ENCODE measurements around the gene BBS9.
"Not testable (repeated sequence)": the region's sequence is repeated elsewhere in the genome, so short reads cannot be mapped to it uniquely, and the experiment has no call there.

Gene BBS9

DNA sequence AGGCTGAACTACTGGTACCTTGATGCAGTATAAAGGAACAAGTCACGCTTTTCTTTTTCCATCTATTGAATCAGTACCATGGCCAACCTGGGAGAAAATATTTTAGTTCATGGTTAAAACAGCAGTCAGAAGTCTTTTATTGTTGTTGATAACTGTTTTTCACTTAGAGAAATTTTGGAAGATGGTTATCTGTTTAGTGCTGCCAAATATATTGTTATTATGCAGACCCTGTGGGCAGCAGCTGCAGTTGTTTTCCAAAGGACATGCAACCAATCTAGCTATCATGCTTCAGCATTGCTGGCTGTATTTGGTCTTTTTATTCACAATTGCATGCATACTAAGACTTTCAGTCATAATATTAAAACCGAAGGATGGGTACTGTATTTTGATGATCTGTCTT is 169.5 kb downstream of the BBS9 start:
- no peak for DNase-seq

DNA sequence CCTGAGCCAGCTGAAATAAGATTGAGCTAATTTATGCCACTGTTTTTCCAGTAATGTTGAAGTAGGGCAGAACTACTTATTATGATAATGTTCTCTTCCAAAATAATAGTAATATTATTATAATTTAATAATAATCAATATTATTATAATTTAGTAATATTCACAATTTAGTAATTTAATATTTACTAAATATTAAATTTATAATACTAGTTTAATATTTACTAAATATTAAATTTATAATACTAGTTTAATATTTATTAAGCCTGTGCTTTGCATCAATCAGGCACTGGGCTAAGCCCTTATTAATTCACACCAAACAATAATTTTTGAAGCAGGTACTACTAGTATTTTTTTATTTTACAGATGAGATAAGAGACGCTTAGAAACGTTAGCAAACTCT is 170.1 kb downstream of the BBS9 start:
- DNase-seq, result no peak

- no peak for DNase-seq
Observed at GRCh38 chr7:33300131-33300530, 170.8 kb downstream of the BBS9 start.

DNA sequence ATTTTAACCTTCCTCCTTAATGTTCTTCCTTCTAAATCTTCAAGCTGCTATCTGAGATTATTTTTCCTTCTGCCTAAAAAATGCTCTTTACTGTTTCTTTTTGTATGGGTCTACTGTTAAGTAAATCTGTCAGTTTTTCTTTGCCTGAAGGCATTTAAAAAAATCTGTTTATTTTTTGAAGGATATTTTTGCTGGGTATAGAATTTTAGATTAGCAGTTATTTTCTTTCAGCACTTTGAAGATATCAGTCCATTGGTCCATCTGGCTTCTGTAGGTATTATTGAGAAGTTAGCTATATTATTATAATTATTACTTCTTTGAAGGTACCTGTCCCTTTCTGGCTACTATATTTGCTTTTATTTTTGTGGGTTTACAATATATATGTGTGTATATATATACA is 171.4 kb downstream of the BBS9 start:
- DNase-seq, result no peak

- DNase-seq, result not testable (repeated sequence)
Observed at GRCh38 chr7:33303978-33304557, 174.7 kb downstream of the BBS9 start.

DNA sequence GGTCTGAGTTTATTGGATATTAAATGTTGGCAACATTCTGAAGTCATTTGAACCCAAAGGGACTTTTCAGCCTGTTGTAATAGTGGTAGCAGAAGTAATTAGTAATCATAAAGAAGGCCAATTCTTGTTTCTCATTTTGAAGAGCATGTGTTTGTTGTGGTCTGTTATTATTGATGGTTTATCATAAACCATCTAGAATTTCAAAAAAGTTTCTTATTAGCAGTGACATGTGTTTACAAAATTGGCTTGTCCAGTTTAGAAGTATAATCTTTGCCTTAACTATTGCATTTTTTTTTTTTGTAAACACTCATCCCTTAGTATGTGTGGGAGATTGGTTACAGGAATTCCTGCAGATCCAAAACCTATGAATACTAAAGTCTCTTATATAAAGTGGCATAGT is 177.8 kb downstream of the BBS9 start:
- DNase-seq, result no peak

- DNase-seq, result no peak
Observed at GRCh38 chr7:33310546-33310945, 181.2 kb downstream of the BBS9 start.

- no peak for DNase-seq
Observed at GRCh38 chr7:33325754-33326484, 196.6 kb downstream of the BBS9 start.

DNA sequence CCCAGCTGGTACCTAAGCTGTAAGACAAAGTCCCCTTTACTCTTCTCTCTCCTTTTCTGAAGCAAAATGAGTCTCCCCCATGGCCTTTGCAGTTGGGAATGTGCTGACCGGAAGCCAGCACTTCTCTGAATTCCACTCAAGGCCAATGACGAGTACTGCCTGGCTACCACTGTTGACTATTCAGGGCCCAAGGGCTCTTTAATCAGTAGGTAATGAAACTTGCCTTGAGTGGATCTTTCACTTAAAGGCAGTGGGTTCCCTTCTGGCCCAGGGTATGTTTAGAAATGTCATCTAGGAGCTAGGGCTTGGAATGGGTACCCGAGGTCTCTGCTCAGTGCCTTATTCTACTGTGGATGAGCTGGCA is 197.1 kb downstream of the BBS9 start:
- no peak for DNase-seq

- no peak for DNase-seq
Observed at GRCh38 chr7:33327427-33327826, 198.1 kb downstream of the BBS9 start.

GRCh38 chr7:33334349-33334748 is 205.0 kb downstream of the BBS9 start:
- no peak for DNase-seq

GRCh38 chr7:33336820-33337219 is 207.5 kb downstream of the BBS9 start:
- no peak for DNase-seq

DNA sequence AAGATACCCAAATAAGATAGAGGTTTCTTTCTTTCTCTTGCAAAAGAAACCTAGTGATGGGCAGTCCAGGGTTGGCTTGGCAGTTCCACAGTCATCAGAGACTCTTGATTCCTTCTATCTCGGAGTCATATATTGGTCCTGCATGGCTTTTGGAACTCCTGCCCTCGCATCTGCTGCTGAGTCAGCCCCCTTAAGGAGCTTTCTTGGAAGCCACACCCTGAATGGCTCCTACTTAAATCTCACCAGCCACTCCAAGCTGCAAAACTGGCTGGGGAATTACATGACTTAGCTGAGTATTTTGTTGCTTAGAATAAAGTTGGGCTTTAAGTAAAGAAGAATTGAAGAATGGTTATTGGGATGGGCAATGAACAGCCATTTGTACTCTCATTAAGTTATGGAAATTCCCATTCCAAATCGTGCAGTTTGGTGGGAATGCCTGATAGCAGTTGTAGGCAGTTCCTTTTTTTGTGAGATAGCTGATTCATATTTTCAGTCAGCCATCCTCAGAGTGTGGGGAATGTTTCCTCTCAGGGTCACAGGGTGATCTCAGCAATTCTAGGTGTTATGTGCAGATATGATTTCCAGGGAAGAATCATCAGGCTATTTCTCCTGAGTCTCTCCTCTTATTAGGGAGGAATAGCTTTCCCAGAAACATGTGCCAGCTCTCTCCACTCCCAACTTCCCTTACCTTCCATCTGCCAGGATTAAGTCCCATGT is 209.9 kb downstream of the BBS9 start:
- DNase-seq, result no peak

DNA sequence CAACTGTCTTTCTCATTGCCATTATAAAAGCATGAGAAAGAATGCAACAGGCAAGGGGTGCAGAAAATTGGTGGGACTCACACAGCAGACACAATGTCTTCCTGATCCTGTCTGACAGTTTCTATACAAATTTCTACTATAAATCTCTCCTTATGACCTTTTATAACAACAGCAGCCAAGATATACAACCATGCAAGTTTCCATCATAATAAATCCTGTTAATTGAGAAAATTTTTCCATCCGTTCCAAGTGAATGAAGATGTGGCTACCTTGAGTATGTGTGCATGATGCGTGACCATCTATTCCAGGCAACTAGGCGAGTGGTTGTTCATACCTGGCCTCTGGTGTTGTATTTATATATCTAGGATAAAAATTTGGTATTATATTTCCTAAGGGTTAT is 216.7 kb downstream of the BBS9 start:
- no peak for DNase-seq

DNA sequence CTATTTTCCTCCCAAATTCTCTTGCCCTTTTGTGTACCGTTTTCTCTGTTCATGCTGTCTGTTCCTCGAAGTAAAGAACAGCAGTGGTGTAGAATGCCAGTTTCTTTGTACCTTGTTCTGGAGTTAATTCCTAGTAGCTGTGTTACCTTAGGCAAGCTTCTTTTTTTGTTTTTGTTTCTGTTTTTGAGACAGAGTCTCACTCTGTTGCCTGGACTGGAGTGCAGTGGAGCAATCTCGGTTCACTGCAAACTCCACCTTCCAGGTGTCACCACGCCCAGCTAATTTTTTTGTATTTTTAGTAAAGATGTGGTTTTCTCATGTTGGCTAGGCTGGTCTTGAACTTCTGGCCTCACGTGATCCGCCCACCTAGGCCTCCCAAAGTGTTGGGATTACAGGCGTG is 221.2 kb downstream of the BBS9 start:
- no peak for DNase-seq

DNA sequence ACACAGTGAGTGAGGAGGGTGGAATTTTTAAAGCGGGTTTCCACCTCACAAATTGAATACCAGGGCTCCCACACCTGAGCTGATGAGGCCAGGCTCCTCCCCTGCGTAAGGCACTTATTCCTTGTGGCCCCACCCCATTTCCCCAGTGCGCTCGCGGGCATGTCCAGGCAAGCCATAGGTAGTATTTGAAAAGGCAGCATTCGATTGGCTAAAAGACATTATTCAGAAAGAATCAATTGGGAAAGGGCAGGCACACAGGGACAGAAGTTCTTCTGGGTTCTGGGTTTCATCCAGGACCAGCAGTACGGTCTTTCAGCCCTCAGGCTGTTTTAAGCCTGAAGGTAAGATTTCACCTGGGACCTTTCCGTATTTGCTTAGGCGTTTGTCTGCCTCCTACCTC is 222.3 kb downstream of the BBS9 start:
- no peak for DNase-seq

- DNase-seq, result no peak
Observed at GRCh38 chr7:33354201-33354600, 224.8 kb downstream of the BBS9 start.

- no peak for DNase-seq
Observed at GRCh38 chr7:33355386-33355785, 226.0 kb downstream of the BBS9 start.

- DNase-seq, result no peak
Observed at GRCh38 chr7:33356336-33356735, 227.0 kb downstream of the BBS9 start.

GRCh38 chr7:33357846-33358245 is 228.5 kb downstream of the BBS9 start:
- no peak for DNase-seq

GRCh38 chr7:33369888-33370287 is 240.5 kb downstream of the BBS9 start:
- no peak for DNase-seq

- DNase-seq, result no peak
Observed at GRCh38 chr7:33373195-33373594, 243.8 kb downstream of the BBS9 start.

DNA sequence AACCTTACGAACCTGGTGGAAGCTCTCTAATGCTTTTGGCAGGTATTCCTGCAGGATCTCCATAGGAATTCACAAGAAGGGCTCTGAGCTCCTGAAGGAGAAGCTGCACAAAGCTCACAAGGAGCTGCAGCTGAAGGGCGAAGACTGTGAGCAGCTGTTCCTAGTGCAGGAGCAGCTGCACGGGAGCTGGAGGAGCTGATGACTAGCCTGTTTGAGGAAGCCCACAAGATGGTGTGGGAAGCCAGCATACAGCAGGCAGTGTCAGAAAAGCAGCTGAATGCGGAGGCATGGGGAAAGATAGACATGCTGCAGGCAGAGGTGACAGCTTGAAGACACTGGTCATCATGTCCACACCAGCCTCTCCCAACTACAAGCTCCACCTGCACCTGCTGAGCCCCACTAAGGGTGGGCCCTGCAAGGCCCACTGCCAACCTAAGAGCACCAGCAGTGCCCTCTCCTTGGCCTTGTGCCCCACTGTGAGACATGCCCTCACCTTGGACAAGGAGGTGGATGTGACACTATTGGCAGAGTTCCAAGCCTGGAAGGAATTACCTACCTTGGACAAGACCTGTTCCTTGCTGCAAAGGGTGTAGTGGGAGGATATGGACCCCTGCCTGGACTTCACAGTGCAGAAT is 250.6 kb downstream of the BBS9 start:
- no peak for DNase-seq

GRCh38 chr7:33388332-33388731 is 259.0 kb downstream of the BBS9 start:
- DNase-seq, result no peak

Data from NCI-H2227 treated with DMSO at 0.1 percent for 48 hours (cell line).